CD4-positive, alpha-beta T cell treated with Interleukin-17A for 1 hour (primary cell): Measurements from ENCODE around the gene GOLGA5.
A peak's percentile ranks its signal among the peaks of the same experiment; 100 is the strongest.

ENCODE experiments used
- DNase-seq: peaks from one replicate; pipeline ENCODE4 v3.0.0-alpha.2; 2020

GOLGA5 gene

GRCh38 chr14:92841930-92842329 is 47.8 kb downstream of the GOLGA5 start:
- no peak for DNase-seq

- DNase-seq, result no peak
These were observed 50.1 kb downstream of the GOLGA5 start for GRCh38 chr14:92844204-92844603.

GRCh38 chr14:92846162-92846897 is 52.2 kb downstream of the GOLGA5 start:
- peak; percentile 29 for DNase-seq

- DNase-seq, result no peak
These were observed 53.2 kb downstream of the GOLGA5 start for GRCh38 chr14:92847278-92847677.

- DNase-seq, result no peak
These were observed 53.6 kb downstream of the GOLGA5 start for GRCh38 chr14:92847749-92848148.

- DNase-seq, result no peak
These were observed 54.8 kb downstream of the GOLGA5 start for GRCh38 chr14:92848887-92849286.

- DNase-seq, result no peak
These were observed 56.4 kb downstream of the GOLGA5 start for GRCh38 chr14:92850492-92850891.

- peak; percentile 44 for DNase-seq
These were observed 59.0 kb downstream of the GOLGA5 start for GRCh38 chr14:92853136-92853535.

- no peak for DNase-seq
These were observed 66.1 kb downstream of the GOLGA5 start for GRCh38 chr14:92860049-92860840.

GRCh38 chr14:92861856-92862745 is 68.0 kb downstream of the GOLGA5 start:
- no peak for DNase-seq

- DNase-seq, result no peak
These were observed 69.4 kb downstream of the GOLGA5 start for GRCh38 chr14:92863286-92864080.

GRCh38 chr14:92865674-92866073 is 71.6 kb downstream of the GOLGA5 start:
- no peak for DNase-seq

GRCh38 chr14:92866181-92866752 is 72.2 kb downstream of the GOLGA5 start:
- no peak for DNase-seq

- DNase-seq, result no peak
These were observed 73.1 kb downstream of the GOLGA5 start for GRCh38 chr14:92866901-92867865.

GRCh38 chr14:92874962-92875661 is 81.0 kb downstream of the GOLGA5 start:
- DNase-seq, result no peak

GRCh38 chr14:92877757-92878431 is 83.8 kb downstream of the GOLGA5 start:
- no peak for DNase-seq

GRCh38 chr14:92880351-92880750 is 86.2 kb downstream of the GOLGA5 start:
- DNase-seq, result no peak

GRCh38 chr14:92880851-92881250 is 86.7 kb downstream of the GOLGA5 start:
- DNase-seq, result no peak

GRCh38 chr14:92883066-92883465 is 89.0 kb downstream of the GOLGA5 start:
- no peak for DNase-seq

- no peak for DNase-seq
These were observed 90.3 kb downstream of the GOLGA5 start for GRCh38 chr14:92884410-92884809.
